Neural progenitor cell (in vitro differentiated cells): ENCODE results near the gene FAM120A.

ENCODE experiments used
- CTCF ChIP-seq: fragments of 200-600 bp; sonication (generic); IDR thresholded peaks from 2 replicates; pipeline ENCODE4 v1.5.1; 2017; ENCODE audit warnings: antibody characterized with exemption, mild to moderate bottlenecking
- EZH2 ChIP-seq: fragments of 200-600 bp; sonication (generic); IDR thresholded peaks from 2 replicates; pipeline ENCODE4 v1.6.1; 2017; ENCODE audit warnings: antibody characterized with exemption, mild to moderate bottlenecking, moderate library complexity

- TF ChIP-seq CTCF (no peak), EZH2 (peak; percentile 8)
Measured at GRCh38 chr9:93450945-93451815, at the start of gene FAM120A.
